ENCODE results near the gene SLX4IP. TPM values are rescaled to one million over a fixed set of nuclear protein-coding genes. Genes with fewer than 3 reads are reported as not detected.

Gene SLX4IP
- total RNA-seq, 1 donor from 2014 or later = 2.8 TPM

GRCh38 chr20:10428008-10428407 is 7.1 kb upstream of the SLX4IP start:
- no peak for DNase-seq (ENCODE audit: low read depth, low spot score)

GRCh38 chr20:10429443-10429981 is 5.6 kb upstream of the SLX4IP start:
- DNase-seq (ENCODE audit: low read depth, low spot score) = no peak

GRCh38 chr20:10430000-10430466 is 5.1 kb upstream of the SLX4IP start:
- no peak for DNase-seq (ENCODE audit: low read depth, low spot score)

GRCh38 chr20:10430704-10431103 is 4.4 kb upstream of the SLX4IP start:
- no peak for DNase-seq (ENCODE audit: low read depth, low spot score)

GRCh38 chr20:10432079-10432478 is 3.0 kb upstream of the SLX4IP start:
- DNase-seq (ENCODE audit: low read depth, low spot score) = no peak

GRCh38 chr20:10433014-10433622 is 2.0 kb upstream of the SLX4IP start:
- DNase-seq (ENCODE audit: low read depth, low spot score) = no peak

GRCh38 chr20:10433623-10434466 is 1.3 kb upstream of the SLX4IP start, which contains the start of gene MKKS:
TSS of gene MKKS (minus strand) at chr20:10434222. CDS start at chr20:10413514, 20,708 bp downstream.
- DNase-seq (ENCODE audit: low read depth, low spot score) = peak; percentile 81

GRCh38 chr20:10434467-10434831 is 656 bp upstream of the SLX4IP start:
- DNase-seq (ENCODE audit: low read depth, low spot score) = peak; percentile 97

- no peak for DNase-seq (ENCODE audit: low read depth, low spot score)
Observed at GRCh38 chr20:10436053-10436699, 1.1 kb downstream of the SLX4IP start.

GRCh38 chr20:10438217-10438616 is 3.1 kb downstream of the SLX4IP start:
- no peak for DNase-seq (ENCODE audit: low read depth, low spot score)

GRCh38 chr20:10443936-10444335 is 8.8 kb downstream of the SLX4IP start:
- DNase-seq (ENCODE audit: low read depth, low spot score) = no peak

GRCh38 chr20:10445758-10446157 is 10.7 kb downstream of the SLX4IP start:
- DNase-seq (ENCODE audit: low read depth, low spot score) = no peak

GRCh38 chr20:10447028-10447427 is 11.9 kb downstream of the SLX4IP start:
- DNase-seq (ENCODE audit: low read depth, low spot score) = no peak

GRCh38 chr20:10448270-10449156 is 13.4 kb downstream of the SLX4IP start:
- no peak for DNase-seq (ENCODE audit: low read depth, low spot score)

GRCh38 chr20:10449270-10449669 is 14.2 kb downstream of the SLX4IP start:
- DNase-seq (ENCODE audit: low read depth, low spot score) = no peak

- DNase-seq (ENCODE audit: low read depth, low spot score) = no peak
Observed at GRCh38 chr20:10453241-10453640, 18.1 kb downstream of the SLX4IP start.

- DNase-seq (ENCODE audit: low read depth, low spot score) = no peak
Observed at GRCh38 chr20:10454151-10454750, 19.1 kb downstream of the SLX4IP start.

- DNase-seq (ENCODE audit: low read depth, low spot score) = no peak
Observed at GRCh38 chr20:10461495-10461894, 26.4 kb downstream of the SLX4IP start.

- no peak for DNase-seq (ENCODE audit: low read depth, low spot score)
Observed at GRCh38 chr20:10462516-10462915, 27.4 kb downstream of the SLX4IP start.

- DNase-seq (ENCODE audit: low read depth, low spot score) = no peak
Observed at GRCh38 chr20:10463622-10464021, 28.5 kb downstream of the SLX4IP start.

- no peak for DNase-seq (ENCODE audit: low read depth, low spot score)
Observed at GRCh38 chr20:10465135-10465534, 30.0 kb downstream of the SLX4IP start.

Data from pulmonary artery endothelial cell (primary cell).